ENCODE data around the gene PIGO.

The PIGO gene

GRCh38 chr9:35044071-35044470 lies 52.3 kb downstream of the PIGO start:
- TF ChIP-seq CTCF (IDR thresholded peaks at IDR 0.05; ENCODE audit: insufficient read depth, low read depth, low read length, missing control alignments): no peak
- H3K4me3 ChIP-seq (ENCODE audit: low read length): no peak overlapping the region
- DNase-seq (ENCODE audit: low read depth): no peak

GRCh38 chr9:35042891-35043545 lies 53.4 kb downstream of the PIGO start:
- no peak overlapping the region for H3K4me3 ChIP-seq (ENCODE audit: low read length)
- no peak for TF ChIP-seq CTCF (IDR thresholded peaks at IDR 0.05; ENCODE audit: insufficient read depth, low read depth, low read length, missing control alignments)
- no peak for DNase-seq (ENCODE audit: low read depth)

- no peak for TF ChIP-seq CTCF (IDR thresholded peaks at IDR 0.05; ENCODE audit: insufficient read depth, low read depth, low read length, missing control alignments)
- DNase-seq (ENCODE audit: low read depth): peak; percentile 81
Measured at GRCh38 chr9:35042081-35042604, 54.2 kb downstream of the PIGO start.

More at GRCh38 chr9:35042081-35042604, 54.2 kb downstream of the PIGO start:
- H3K4me3 ChIP-seq (ENCODE audit: low read length): no peak overlapping the region
